Keratinocyte (primary cell): Measurements from ENCODE around the gene F12. TPM values are rescaled to one million over a fixed set of nuclear protein-coding genes. Genes with fewer than 3 reads are reported as not detected.

Experiments used
- DNase-seq: peaks from one replicate; pipeline ENCODE4 v3.0.0-alpha.2; 2011; ENCODE audit warnings: low read depth, missing footprints, low spot score
- FAIRE-seq: peaks from 2 replicates; lab custom pipeline; 2011; peaks lifted over from hg19 to GRCh38; lab: Jason Lieb, UNC
- H2AFZ ChIP-seq: 2 replicates; pipeline ENCODE4 v1.6.0; 2012; ENCODE audit warnings: low read length, control low read depth, inconsistent platforms; ENCODE audit not compliant: control insufficient read depth
- H3K27ac ChIP-seq: 2 replicates; pipeline ENCODE4 v1.5.1; 2011; ENCODE audit warnings: low read length; ENCODE audit not compliant: control insufficient read depth, insufficient read depth
- H3K27me3 ChIP-seq: 3 replicates; pipeline ENCODE4 v1.6.0; 2011; ENCODE audit warnings: low read length; ENCODE audit not compliant: control insufficient read depth, insufficient read depth; ENCODE audit errors: extremely low read depth
- H3K36me3 ChIP-seq, 2 experiments: 2 replicates in 1 of 2; 3 replicates in 1 of 2; pipeline ENCODE4 v1.5.1; 2011; ENCODE audit warnings: low read length in 2 of 2, mild to moderate bottlenecking in 1 of 2; ENCODE audit not compliant: control insufficient read depth in 2 of 2, insufficient read depth in 2 of 2; ENCODE audit errors: extremely low read depth in 1 of 2
- H3K4me1 ChIP-seq: 3 replicates; pipeline ENCODE4 v1.5.1; 2011; ENCODE audit warnings: low read length; ENCODE audit not compliant: control insufficient read depth, insufficient read depth; ENCODE audit errors: extremely low read depth
- H3K4me2 ChIP-seq: 3 replicates; pipeline ENCODE4 v1.6.0; 2011; ENCODE audit warnings: low read depth, low read length; ENCODE audit not compliant: control insufficient read depth, insufficient read depth; ENCODE audit errors: extremely low read depth
- H3K4me3 ChIP-seq, 3 experiments: fragments of 200-600 bp in 1 of 3; sonication (generic) in 1 of 3; 2 replicates in 2 of 3; 3 replicates in 1 of 3; pipeline ENCODE4 v1.5.1; 2011 to 2016; ENCODE audit warnings: low read length in 3 of 3, mild to moderate bottlenecking in 3 of 3, control low read depth in 2 of 3, inconsistent platforms in 1 of 3, low read depth in 1 of 3, mixed read lengths in 1 of 3, mixed run types in 1 of 3, moderate library complexity in 1 of 3; ENCODE audit not compliant: control insufficient read depth in 2 of 3, insufficient read depth in 2 of 3; ENCODE audit errors: extremely low read depth in 1 of 3
- H3K79me2 ChIP-seq: 2 replicates; pipeline ENCODE4 v1.6.0; 2012; ENCODE audit warnings: low read length; ENCODE audit not compliant: control insufficient read depth, insufficient read depth
- H3K9ac ChIP-seq: 3 replicates; pipeline ENCODE4 v1.6.0; 2011; ENCODE audit warnings: low read length; ENCODE audit not compliant: control insufficient read depth, insufficient read depth; ENCODE audit errors: extremely low read depth
- H3K9me1 ChIP-seq: 3 replicates; pipeline ENCODE4 v1.6.0; 2011; ENCODE audit warnings: low read length; ENCODE audit not compliant: control insufficient read depth, insufficient read depth; ENCODE audit errors: extremely low read depth
- H3K9me3 ChIP-seq: 2 replicates; pipeline ENCODE4 v1.5.1; 2012; ENCODE audit warnings: low read depth, low read length; ENCODE audit not compliant: control insufficient read depth
- H4K20me1 ChIP-seq: 3 replicates; pipeline ENCODE4 v1.6.0; 2011; ENCODE audit warnings: low read length; ENCODE audit not compliant: control insufficient read depth, insufficient read depth; ENCODE audit errors: extremely low read depth
- EZH2 ChIP-seq: IDR thresholded peaks from one replicate; pipeline ENCODE4 v1.6.1; 2012; ENCODE audit warnings: inconsistent platforms, mild to moderate bottlenecking, low read length, moderate library complexity
- dilution Hi-C: fragments of 300-500 bp; cut with MboI; formaldehyde crosslinking; loops from one replicate; pipeline ENCODE4 v1.7.0; 2020; ENCODE audit warnings: low sequenced_read_pairs; ENCODE audit not compliant: extremely low pct_ligation_motif_present
- polyA plus RNA-seq, 5 experiments: library from polyadenylated mRNA; depleted of rRNA in 3 of 5; stranded (reverse) in 3 of 5; stranded (forward) in 1 of 5; unstranded in 1 of 5; fragments of >200 nt; gene quantifications; 1 replicate in 1 of 5; 2 replicates in 3 of 5; 3 replicates in 1 of 5; pipeline versions ENCODE4 v1.2.1 to v1.2.3, GENCODE V29; 2011 to 2012; ENCODE audit warnings: missing spikeins in 2 of 5, low read depth in 1 of 5, low replicate concordance in 1 of 5
- TF ChIP-seq, protein P1 (sequence below), 3 experiments: IDR thresholded peaks in 1 of 3; conservative IDR thresholded peaks in 1 of 3; optimal IDR thresholded peaks in 1 of 3; 2 replicates in 2 of 3; 3 replicates in 1 of 3; pipeline versions ENCODE3 to v1.5.1; 2011; ENCODE audit warnings: low read length in 3 of 3, mild to moderate bottlenecking in 3 of 3, moderate library complexity in 2 of 3, control low read depth in 1 of 3, inconsistent platforms in 1 of 3; ENCODE audit not compliant: insufficient read depth in 2 of 3; ENCODE audit errors: extremely low read depth in 1 of 3

The F12 gene
- polyA plus RNA-seq, 1 donor (not counting 4 experiments of a cell fraction or from before 2014, with no cell fraction given) = 7.7 TPM

- H3K9me1 ChIP-seq = no peaks in the 10 kb centered on the region
- TF ChIP-seq EZH2 = no peak
- TF ChIP-seq, protein P1, sequence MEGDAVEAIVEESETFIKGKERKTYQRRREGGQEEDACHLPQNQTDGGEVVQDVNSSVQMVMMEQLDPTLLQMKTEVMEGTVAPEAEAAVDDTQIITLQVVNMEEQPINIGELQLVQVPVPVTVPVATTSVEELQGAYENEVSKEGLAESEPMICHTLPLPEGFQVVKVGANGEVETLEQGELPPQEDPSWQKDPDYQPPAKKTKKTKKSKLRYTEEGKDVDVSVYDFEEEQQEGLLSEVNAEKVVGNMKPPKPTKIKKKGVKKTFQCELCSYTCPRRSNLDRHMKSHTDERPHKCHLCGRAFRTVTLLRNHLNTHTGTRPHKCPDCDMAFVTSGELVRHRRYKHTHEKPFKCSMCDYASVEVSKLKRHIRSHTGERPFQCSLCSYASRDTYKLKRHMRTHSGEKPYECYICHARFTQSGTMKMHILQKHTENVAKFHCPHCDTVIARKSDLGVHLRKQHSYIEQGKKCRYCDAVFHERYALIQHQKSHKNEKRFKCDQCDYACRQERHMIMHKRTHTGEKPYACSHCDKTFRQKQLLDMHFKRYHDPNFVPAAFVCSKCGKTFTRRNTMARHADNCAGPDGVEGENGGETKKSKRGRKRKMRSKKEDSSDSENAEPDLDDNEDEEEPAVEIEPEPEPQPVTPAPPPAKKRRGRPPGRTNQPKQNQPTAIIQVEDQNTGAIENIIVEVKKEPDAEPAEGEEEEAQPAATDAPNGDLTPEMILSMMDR (optimal IDR thresholded peaks at IDR 0.05 in 1 of 3, IDR thresholded peaks at IDR 0.05 in 1 of 3, conservative IDR thresholded peaks at IDR 0.05 in 1 of 3; ENCODE audit: extremely low read depth in 1 of 3, insufficient read depth in 2 of 3, low read length in 3 of 3) = no peak
- H3K79me2 ChIP-seq = peaks cover 2% of the 10 kb centered on the region
- no peak for DNase-seq
- no peak overlapping the region for H3K4me3 ChIP-seq
- H3K4me2 ChIP-seq = no peak overlapping the region
- H3K4me1 ChIP-seq = peaks cover 41% of the 10 kb centered on the region
- H3K9me3 ChIP-seq = no peaks in the 10 kb centered on the region
- H2AFZ ChIP-seq = no peak overlapping the region
- no peak for FAIRE-seq
- H3K36me3 ChIP-seq = peaks cover 23 to 54% of the 10 kb centered on the region in 2 experiments
- no peak overlapping the region for H3K27ac ChIP-seq
- H3K9ac ChIP-seq = no peak overlapping the region
- no peaks in the 10 kb centered on the region for H4K20me1 ChIP-seq
- no peaks in the 10 kb centered on the region for H3K27me3 ChIP-seq
- dilution Hi-C loops = no loop called here
Observed at GRCh38 chr5:177435847-177436536, 26.6 kb upstream of the F12 start.

DNA sequence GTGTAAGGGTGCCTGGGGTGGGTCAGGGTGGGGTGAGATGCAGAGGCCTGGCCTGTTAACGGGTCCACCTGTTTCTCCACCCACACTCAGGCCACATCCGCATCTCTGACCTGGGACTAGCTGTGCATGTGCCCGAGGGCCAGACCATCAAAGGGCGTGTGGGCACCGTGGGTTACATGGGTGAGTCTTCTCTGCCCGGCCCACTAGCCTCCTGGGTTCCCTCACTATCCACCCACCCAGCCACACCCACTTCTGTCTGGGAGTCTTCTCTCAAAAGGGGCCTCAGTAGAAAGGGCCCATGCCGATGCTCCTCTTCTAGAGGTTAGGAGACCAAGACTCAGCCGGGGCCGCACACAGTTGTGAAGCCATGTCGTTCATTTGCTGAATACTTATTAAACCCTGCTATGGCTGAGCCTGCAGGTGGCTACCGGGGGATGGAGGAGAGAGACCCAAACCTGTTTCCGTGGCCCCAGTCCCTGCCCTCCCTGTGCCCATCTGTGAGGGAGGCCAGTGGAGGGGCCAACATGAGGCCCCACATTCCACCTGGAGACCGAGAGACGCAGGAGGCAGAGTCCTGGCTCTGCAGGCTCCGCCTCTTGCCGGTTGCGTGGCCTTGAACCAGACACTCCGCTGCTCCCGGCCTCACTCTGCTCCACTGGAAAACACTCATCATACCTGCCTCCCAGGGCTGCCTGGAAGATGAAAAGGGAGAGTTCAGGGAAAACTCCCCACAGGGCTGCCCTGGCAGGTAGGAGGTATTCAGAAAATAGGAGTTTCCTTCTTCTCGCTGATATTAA lies 25.8 kb upstream of the F12 start:
- Histone ChIP-seq H3K36me3 (peaks cover 23 to 56% of the 10 kb centered on the region in 2 experiments), H3K79me2 (peaks cover 2% of the 10 kb centered on the region), H3K9me3 (no peaks in the 10 kb centered on the region), H3K4me3 (no peak overlapping the region), H3K27me3 (no peaks in the 10 kb centered on the region), H3K4me2 (no peak overlapping the region), H3K9ac (no peak overlapping the region), H3K27ac (no peak overlapping the region), H2AFZ (no peak overlapping the region), H3K9me1 (no peaks in the 10 kb centered on the region), H4K20me1 (no peaks in the 10 kb centered on the region), H3K4me1 (peaks cover 50% of the 10 kb centered on the region)
- FAIRE-seq (no peak), DNase-seq (no peak)
- TF ChIP-seq EZH2 = no peak
- TF ChIP-seq, protein P1 (optimal IDR thresholded peaks at IDR 0.05 in 1 of 3, IDR thresholded peaks at IDR 0.05 in 1 of 3, conservative IDR thresholded peaks at IDR 0.05 in 1 of 3; ENCODE audit: extremely low read depth in 1 of 3, insufficient read depth in 2 of 3, low read length in 3 of 3) = no peak
- dilution Hi-C loops = no loop called here
